Medulla oblongata (tissue), 1 donor: ENCODE results near the gene PLCH2.

Source experiments
- DNase-seq: peaks from one replicate; pipeline ENCODE4 v3.0.0-alpha.2; 2015; ENCODE audit errors: extremely low spot score

The PLCH2 gene, protein sequence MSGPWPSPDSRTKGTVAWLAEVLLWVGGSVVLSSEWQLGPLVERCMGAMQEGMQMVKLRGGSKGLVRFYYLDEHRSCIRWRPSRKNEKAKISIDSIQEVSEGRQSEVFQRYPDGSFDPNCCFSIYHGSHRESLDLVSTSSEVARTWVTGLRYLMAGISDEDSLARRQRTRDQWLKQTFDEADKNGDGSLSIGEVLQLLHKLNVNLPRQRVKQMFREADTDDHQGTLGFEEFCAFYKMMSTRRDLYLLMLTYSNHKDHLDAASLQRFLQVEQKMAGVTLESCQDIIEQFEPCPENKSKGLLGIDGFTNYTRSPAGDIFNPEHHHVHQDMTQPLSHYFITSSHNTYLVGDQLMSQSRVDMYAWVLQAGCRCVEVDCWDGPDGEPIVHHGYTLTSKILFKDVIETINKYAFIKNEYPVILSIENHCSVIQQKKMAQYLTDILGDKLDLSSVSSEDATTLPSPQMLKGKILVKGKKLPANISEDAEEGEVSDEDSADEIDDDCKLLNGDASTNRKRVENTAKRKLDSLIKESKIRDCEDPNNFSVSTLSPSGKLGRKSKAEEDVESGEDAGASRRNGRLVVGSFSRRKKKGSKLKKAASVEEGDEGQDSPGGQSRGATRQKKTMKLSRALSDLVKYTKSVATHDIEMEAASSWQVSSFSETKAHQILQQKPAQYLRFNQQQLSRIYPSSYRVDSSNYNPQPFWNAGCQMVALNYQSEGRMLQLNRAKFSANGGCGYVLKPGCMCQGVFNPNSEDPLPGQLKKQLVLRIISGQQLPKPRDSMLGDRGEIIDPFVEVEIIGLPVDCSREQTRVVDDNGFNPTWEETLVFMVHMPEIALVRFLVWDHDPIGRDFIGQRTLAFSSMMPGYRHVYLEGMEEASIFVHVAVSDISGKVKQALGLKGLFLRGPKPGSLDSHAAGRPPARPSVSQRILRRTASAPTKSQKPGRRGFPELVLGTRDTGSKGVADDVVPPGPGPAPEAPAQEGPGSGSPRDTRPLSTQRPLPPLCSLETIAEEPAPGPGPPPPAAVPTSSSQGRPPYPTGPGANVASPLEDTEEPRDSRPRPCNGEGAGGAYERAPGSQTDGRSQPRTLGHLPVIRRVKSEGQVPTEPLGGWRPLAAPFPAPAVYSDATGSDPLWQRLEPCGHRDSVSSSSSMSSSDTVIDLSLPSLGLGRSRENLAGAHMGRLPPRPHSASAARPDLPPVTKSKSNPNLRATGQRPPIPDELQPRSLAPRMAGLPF (N-terminal part only)

DNA sequence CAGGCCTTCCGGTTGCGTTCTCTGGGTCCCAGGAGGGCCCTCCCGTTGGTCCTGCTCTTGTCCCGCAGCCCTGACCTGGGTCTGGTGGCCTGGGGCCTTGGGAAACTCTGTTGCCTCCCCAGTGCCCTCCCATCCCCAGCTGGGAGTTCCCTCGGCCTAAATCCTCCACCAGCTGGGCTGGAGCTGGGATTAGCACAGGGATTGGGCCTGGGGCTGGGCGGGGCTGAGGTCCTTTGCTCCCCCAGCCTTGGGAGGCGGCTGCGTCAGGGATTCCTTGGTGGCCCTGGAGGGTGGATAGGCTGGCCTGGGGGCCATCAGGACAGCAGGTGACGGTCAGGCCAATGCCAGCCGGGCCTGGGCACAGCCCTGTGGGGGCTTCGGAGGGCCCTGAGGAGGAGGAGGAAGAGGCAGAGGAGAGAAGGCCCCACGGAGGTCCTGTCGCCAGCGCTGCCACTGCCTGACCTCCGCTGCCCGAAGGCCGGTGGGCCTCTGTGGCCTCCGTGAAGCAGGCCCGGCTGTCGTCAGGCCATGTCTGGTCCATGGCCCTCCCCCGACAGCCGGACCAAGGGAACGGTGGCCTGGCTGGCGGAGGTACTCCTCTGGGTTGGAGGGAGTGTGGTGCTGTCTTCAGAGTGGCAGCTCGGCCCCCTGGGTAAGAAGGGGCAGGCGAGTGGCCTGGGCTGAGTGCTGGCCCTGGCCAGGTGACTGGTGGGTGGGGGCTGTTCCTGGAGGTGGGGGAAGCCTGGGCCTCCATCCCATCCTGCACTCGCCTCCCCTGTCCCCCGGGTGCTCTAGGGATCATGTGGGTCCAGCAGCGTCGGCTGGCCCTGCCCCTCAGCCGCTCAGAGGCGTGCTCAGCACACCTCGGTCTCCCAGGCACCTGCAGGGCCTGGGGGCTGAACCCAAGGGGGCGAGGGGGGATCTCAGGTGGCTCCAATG lies at the start of gene PLCH2:
PLCH2 (plus strand) TSS at position 229 of the 939 bp plus-strand sequence; CDS start at position 529, 300 bp downstream.
- DNase-seq, result no peak

GRCh38 chr1:2426540-2426939 lies 49.5 kb upstream of the PLCH2 start:
- DNase-seq, result no peak

DNA sequence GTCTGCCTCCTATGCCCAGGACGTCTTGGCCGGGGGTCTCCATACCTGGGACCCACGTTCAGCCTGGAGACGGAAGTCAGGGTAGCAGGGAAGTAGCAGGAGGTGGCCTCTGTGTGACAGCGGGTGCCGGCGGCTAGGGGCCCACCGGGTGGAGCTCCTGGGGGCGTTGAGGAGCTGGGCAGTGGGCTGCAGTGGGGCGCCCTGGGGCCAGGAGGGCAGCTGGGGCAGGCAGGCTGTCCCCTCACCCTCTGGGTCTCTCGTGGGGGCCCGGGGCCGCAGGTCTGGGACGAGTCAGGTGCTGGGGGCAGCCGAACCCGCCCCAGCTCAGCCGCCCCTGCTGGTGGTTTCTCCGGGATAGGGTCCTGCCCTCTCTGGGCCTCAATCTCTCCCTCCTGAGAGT lies 49.0 kb upstream of the PLCH2 start:
- DNase-seq, result no peak

DNA sequence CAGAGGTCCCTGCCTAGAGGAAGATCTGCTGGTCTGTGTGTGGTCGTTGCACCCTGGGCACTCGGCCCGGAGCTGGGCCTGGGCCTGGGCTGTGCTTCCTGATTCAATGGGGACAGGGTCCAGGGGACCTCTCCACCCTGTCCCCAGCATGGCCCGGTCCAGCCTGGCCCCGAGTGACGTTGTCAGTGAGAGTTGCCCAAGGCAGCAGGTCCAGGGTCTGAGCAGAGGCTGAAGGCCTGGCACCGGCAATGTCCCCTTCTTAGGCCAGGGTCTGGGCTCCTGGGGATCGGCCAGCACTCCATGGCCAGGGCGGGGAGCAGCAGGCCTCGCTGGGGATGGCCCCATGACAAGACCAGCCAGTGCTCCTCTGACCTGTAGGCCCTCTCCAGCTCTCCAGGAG lies 48.1 kb upstream of the PLCH2 start:
- DNase-seq, result no peak

- DNase-seq, result no peak
Observed at GRCh38 chr1:2428490-2428889, 47.6 kb upstream of the PLCH2 start.

DNA sequence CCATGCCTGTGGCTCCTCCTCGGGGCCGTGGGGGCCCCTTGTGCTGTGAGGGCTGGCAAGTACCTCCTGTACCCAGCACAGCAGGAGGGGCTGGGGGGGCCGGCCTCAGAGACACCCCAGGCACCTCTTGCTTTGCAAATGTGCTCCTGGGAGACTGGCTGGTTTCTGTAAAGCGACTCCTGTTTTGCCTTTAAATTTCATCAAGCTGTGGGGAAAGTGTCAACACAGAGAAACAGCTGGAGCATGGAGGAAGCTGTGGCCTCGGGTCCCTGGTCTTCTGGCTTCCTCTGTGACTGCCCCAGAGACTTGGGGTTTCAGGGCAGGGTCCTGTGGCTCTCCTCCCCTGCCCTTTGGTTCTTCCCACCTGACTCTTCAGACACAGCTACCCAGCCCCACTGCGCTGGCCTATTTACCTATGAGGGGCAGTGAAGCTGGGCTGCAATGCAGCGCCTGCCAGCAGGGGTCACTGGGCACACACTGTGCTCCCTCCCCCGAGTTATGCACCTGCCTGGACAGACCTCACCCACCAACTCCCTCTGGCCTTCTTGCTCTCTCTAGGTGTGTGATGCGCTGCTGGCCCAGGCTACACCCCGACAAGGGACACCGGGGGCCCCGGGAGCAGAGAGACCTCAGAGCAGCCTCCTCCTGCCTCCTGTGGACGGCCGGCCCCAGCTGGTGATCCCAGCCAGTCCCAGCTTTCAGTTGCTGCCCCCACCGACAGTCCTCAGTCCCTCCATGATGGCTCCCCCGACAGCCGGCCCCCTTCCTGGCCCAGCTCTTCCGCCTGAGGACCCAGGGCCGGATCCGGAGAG lies 46.1 kb upstream of the PLCH2 start:
- no peak for DNase-seq

- no peak for DNase-seq
Observed at GRCh38 chr1:2430592-2430973, 45.5 kb upstream of the PLCH2 start.

- no peak for DNase-seq
Observed at GRCh38 chr1:2431103-2431502, 45.0 kb upstream of the PLCH2 start.

DNA sequence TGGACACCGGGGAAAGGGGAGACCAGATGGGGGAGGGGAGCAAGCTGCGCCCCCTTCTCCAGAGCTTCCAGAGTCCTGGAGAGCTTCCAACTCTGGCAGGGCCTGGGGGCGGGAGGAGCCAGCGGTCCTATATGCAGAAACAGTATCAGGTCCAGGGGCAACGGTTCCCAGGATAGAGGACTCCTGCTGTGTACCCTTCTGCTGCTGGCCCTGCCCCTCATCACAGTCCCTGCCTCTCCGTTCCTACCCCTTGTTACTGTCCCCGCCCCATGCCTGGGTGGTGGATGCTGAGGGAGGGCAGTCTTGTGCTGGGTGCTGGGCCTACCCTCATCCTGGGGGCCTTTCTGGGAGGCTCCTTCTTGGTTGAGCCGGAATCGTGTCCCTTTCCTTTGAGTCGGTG lies 44.6 kb upstream of the PLCH2 start:
- no peak for DNase-seq

- DNase-seq, result no peak
Observed at GRCh38 chr1:2432441-2432844, 43.6 kb upstream of the PLCH2 start.

- DNase-seq, result no peak
Observed at GRCh38 chr1:2433196-2433595, 42.9 kb upstream of the PLCH2 start.

- DNase-seq, result no peak
Observed at GRCh38 chr1:2433936-2434655, 42.0 kb upstream of the PLCH2 start.

DNA sequence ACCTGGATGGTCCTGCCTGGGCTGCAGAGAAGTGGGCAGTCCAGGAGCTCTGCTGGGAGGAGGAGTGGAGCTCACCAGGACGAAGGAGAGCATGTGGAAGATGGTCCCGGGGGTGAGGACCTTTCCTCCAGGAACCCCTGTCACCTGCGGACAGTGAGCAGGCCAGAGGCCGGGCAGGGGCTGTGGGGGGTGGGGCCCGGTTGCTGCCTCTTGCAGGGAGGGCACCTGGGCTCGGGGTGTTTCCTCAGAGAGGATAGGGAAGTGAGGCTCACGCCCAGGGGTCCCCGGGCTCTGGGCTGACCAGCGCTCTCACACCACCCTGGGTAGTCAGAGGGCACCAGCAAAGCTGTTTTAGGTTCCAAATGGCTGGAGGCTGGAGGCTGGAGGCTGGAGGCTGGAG lies 41.0 kb upstream of the PLCH2 start:
- DNase-seq, result no peak

DNA sequence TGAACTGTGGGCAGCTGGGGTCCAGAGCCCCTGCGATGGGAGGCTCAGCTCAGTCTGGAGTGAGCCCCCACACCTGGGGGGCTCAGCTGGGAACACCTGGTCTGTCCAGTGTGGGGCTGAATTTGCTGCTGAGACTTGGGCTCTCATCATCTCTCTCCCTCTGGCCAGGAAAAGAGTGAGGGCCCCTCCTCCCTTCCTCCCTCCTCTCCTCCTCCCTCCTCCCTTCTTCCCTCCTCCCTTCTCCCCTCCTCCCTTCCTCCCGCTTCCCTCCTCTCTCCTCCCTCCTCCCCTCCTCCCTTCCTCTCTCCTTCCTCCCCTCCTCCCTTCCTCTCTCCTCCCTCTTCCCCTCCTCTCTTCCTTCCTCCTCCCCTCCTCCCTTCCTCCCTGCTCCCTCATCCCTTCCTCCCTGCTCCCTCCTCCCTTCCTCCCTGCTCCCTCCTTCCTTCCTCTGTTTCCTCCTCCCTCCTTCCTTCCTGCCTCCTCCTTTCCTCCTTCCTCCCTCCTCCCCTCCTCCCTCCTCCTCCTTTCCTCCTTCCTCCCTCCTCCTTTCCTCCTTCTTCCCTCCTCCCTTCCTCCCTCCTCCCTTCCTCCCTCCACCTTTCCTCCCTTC lies 40.2 kb upstream of the PLCH2 start:
- no peak for DNase-seq

GRCh38 chr1:2436876-2437275 lies 39.2 kb upstream of the PLCH2 start:
- no peak for DNase-seq

DNA sequence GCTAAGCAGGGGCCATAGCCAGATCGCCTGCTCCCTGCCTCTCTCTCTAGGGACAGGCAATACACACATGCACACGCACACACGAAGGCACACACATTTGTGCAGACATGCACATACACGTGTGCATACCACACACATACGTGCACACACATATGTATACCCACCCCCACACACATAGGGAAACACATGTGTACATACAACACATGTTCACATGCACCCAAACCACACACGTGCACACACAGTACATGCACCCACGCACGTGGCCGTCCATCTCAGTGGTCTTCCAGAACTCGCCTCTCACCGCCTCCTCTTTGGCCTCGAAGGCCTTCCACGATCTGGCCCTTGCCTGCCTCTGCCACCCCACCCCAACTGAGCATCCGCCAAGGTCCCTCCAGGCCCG lies 38.5 kb upstream of the PLCH2 start:
- no peak for DNase-seq

- no peak for DNase-seq
Observed at GRCh38 chr1:2438038-2438437, 38.1 kb upstream of the PLCH2 start.

- no peak for DNase-seq
Observed at GRCh38 chr1:2438641-2439040, 37.4 kb upstream of the PLCH2 start.

DNA sequence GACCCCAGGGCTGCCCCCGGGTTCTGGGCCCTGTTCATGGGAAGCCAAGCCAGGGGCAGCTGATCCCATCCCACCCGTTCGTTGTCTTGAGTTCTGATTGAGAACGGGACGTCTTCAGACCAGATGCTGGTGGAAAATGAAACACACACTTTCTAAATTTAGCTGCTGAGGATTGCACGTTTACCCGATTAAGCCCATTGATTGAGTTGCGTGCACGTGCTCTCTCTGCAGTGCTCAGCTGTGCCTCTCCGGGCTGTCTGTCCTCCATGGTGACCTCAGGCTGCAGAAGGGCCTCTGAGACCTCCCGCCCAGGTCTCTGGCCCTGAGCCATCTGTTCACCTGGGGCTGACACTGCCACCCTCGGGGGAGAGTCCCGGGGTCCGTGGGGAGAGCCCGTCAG lies 36.7 kb upstream of the PLCH2 start:
- DNase-seq, result no peak
